ENCODE data around the gene RNF13.
"Not testable (repeated sequence)": the region's sequence is repeated elsewhere in the genome, so short reads cannot be mapped to it uniquely, and the experiment has no call there.

DNA sequence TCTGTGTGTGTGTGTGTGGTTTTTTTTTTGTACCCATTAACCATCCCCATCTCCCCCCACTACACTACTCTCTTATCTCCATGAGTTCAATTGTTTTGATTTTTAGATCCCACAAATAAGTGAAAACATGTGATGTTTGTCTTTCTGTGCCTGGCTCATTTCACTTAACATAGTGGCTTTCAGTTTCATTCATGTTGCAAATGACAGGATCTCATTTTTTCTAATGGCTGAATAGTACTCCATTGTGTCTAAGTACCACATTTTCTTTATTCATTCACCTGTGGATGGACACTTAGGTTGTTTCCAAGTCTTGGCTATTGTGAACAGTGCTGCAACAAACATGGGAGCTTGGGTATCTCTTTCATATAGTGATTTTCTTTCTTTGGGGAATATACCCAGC is 71.8 kb downstream of the RNF13 start:
- TF ChIP-seq, protein P1, sequence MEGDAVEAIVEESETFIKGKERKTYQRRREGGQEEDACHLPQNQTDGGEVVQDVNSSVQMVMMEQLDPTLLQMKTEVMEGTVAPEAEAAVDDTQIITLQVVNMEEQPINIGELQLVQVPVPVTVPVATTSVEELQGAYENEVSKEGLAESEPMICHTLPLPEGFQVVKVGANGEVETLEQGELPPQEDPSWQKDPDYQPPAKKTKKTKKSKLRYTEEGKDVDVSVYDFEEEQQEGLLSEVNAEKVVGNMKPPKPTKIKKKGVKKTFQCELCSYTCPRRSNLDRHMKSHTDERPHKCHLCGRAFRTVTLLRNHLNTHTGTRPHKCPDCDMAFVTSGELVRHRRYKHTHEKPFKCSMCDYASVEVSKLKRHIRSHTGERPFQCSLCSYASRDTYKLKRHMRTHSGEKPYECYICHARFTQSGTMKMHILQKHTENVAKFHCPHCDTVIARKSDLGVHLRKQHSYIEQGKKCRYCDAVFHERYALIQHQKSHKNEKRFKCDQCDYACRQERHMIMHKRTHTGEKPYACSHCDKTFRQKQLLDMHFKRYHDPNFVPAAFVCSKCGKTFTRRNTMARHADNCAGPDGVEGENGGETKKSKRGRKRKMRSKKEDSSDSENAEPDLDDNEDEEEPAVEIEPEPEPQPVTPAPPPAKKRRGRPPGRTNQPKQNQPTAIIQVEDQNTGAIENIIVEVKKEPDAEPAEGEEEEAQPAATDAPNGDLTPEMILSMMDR (IDR thresholded peaks at IDR 0.05), result not testable (repeated sequence)
- TF ChIP-seq ZFX (IDR thresholded peaks at IDR 0.05; ENCODE audit: borderline replicate concordance), result not testable (repeated sequence)
